Mucosa of stomach (tissue), 1 donor: ENCODE measurements around the gene MYL12A.
"Not testable (repeated sequence)": the region's sequence is repeated elsewhere in the genome, so short reads cannot be mapped to it uniquely, and the experiment has no call there.

Source experiments
- H3K27me3 ChIP-seq: one replicate; pipeline ENCODE4 v1.7.0; 2013; ENCODE audit warnings: mild to moderate bottlenecking, low read length; ENCODE audit not compliant: control insufficient read depth, insufficient read depth
- H3K36me3 ChIP-seq: one replicate; pipeline ENCODE4 v1.7.0; 2013; ENCODE audit warnings: low read length; ENCODE audit not compliant: control insufficient read depth, insufficient read depth
- H3K4me1 ChIP-seq: one replicate; pipeline ENCODE4 v1.7.0; 2013; ENCODE audit warnings: mild to moderate bottlenecking, low read length; ENCODE audit not compliant: control insufficient read depth, insufficient read depth
- H3K4me3 ChIP-seq: one replicate; pipeline ENCODE4 v1.7.0; 2013; ENCODE audit warnings: low read length
- H3K9ac ChIP-seq: one replicate; pipeline ENCODE4 v1.7.0; 2013; ENCODE audit warnings: mild to moderate bottlenecking, low read length, moderate library complexity
- H3K9me3 ChIP-seq: one replicate; pipeline ENCODE4 v1.7.0; 2013; ENCODE audit warnings: mild to moderate bottlenecking, low read length, moderate library complexity; ENCODE audit not compliant: control insufficient read depth
- donor health status: Pancreatic carcinoma.

The MYL12A gene

GRCh38 chr18:3247240-3248061 lies at the start of gene MYL12A:
TSS of gene MYL12A (plus strand) at chr18:3247801. CDS start at chr18:3253248, 5,447 bp downstream.
- no peaks in the 10 kb centered on the region for H3K36me3 ChIP-seq
- peaks cover 6% of the 10 kb centered on the region for H3K4me1 ChIP-seq
- H3K27me3 ChIP-seq, result no peaks in the 10 kb centered on the region

GRCh38 chr18:3198260-3198860 lies 49.2 kb upstream of the MYL12A start:
- not testable (repeated sequence) for H3K27me3 ChIP-seq, H3K4me1 ChIP-seq, H3K9me3 ChIP-seq, H3K4me3 ChIP-seq, H3K9ac ChIP-seq, H3K36me3 ChIP-seq

More at GRCh38 chr18:3247240-3248061, at the start of gene MYL12A:
- peak within 1 kb of the TSS; percentile 60 for H3K4me3 ChIP-seq
- no peaks in the 10 kb centered on the region for H3K9me3 ChIP-seq
- peak within 1 kb of the TSS; percentile 98 for H3K9ac ChIP-seq

- no peak overlapping the region for H3K9ac ChIP-seq
- H3K4me3 ChIP-seq, result no peak overlapping the region
- no peaks in the 10 kb centered on the region for H3K4me1 ChIP-seq
- H3K36me3 ChIP-seq, result no peaks in the 10 kb centered on the region
- H3K9me3 ChIP-seq, result no peaks in the 10 kb centered on the region
- H3K27me3 ChIP-seq, result no peaks in the 10 kb centered on the region
Measured at GRCh38 chr18:3199942-3200645, 47.5 kb upstream of the MYL12A start.

- H3K4me3 ChIP-seq, result no peak overlapping the region
- peaks cover 30% of the 10 kb centered on the region for H3K4me1 ChIP-seq
- H3K9ac ChIP-seq, result no peak overlapping the region
- H3K27me3 ChIP-seq, result no peaks in the 10 kb centered on the region
- H3K36me3 ChIP-seq, result no peaks in the 10 kb centered on the region
- no peaks in the 10 kb centered on the region for H3K9me3 ChIP-seq
Measured at GRCh38 chr18:3205239-3205638, 42.4 kb upstream of the MYL12A start.

- Histone ChIP-seq H3K27me3 (no peaks in the 10 kb centered on the region), H3K9ac (no peak overlapping the region), H3K4me3 (no peak overlapping the region), H3K9me3 (no peaks in the 10 kb centered on the region), H3K36me3 (no peaks in the 10 kb centered on the region), H3K4me1 (peaks cover 52% of the 10 kb centered on the region)
Measured at GRCh38 chr18:3207565-3207964, 40.0 kb upstream of the MYL12A start.

DNA sequence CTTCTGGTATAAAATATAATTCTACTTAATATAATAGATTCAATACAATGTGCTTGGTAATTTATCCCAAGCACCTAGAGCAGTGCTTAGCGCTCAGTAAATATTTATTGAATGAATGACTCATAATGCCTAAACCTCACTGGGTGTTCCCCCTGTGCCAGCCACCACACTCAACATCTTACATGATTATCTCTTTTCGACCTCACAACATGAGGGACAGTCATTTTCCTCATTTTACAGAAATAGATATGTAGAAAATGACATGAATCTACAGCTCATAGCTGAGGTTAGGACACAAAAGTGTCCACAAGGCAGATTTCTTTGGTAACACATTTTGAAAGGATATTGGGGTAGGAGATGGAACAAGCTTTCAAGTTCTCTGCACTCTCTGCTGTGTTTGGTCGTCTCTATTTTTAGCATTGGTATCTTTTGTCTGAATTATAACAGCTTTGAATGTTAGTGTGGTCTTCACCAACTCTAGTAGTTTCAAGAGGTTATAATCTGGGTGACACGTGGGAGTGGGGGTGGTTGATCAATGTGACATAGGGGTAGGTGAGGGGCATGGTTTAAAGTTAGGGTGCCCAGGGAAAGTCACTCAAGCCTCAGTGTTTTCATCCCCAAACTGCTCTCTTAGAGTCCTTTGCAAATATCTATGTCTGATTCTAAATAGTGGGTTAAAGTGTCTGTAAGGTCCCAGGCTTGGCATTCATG lies 37.6 kb upstream of the MYL12A start:
- Histone ChIP-seq H3K9ac (no peak overlapping the region), H3K27me3 (no peaks in the 10 kb centered on the region), H3K4me3 (no peak overlapping the region), H3K36me3 (no peaks in the 10 kb centered on the region), H3K4me1 (peaks cover 65% of the 10 kb centered on the region), H3K9me3 (no peaks in the 10 kb centered on the region)

GRCh38 chr18:3211236-3211992 lies 36.2 kb upstream of the MYL12A start:
- Histone ChIP-seq H3K4me1 (peaks cover 69% of the 10 kb centered on the region), H3K4me3 (no peak overlapping the region), H3K27me3 (no peaks in the 10 kb centered on the region), H3K9me3 (no peaks in the 10 kb centered on the region), H3K36me3 (no peaks in the 10 kb centered on the region), H3K9ac (no peak overlapping the region)

DNA sequence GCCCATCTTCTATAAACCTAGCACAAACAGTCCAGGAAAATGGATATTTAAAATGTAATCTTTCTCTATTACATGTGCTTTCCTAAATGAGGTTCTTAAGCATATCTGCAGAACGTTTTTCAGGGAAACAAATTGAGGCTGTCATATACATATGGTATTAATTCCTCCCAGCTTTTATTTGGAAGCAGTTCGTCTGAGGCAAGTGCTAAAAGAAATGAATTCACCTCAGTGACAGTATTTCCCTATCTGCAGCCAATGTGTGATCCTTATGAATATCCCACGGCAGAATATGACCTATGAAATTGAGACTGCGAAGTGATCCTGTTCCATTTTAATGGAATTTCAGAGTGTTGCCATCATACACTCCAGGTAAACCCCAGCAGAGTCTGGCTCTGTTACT lies 34.9 kb upstream of the MYL12A start:
- no peaks in the 10 kb centered on the region for H3K27me3 ChIP-seq

DNA sequence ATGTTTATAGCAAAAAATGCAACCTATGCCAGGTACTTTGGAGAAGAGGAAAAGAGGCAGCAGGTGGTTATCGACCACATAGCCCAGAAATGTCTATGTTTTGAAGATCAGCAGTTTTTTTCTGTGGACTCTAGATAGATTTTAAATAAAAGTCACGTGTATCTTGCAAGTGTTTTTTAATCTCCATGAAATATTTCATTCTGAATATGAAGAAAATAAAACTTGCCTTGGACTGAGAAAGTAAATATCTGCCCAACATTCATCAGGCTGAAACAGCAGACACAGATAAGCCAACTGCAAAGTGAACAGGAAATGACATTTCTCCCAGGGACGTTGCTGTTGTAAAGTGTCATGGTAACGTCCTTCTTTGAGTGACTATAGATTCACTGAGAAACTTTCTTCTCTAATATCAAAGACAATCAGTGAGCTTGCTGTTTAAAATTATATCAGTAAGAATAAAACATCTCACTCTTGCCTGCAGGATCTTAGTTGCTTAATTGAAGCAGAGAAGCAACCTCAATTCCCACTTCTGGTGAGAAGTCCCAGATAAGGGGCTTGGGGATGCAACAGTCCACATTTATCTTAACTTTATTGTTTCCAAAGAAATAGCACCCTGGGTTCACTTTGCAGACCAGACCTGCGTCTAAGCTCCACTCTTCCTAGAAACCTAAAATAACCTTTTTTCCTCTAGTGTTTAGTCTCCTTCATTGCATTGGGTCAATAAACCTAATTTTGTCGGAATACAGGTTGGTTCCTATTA lies 34.1 kb upstream of the MYL12A start:
- no peak overlapping the region for H3K9ac ChIP-seq
- H3K4me1 ChIP-seq, result peaks cover 67% of the 10 kb centered on the region
- H3K9me3 ChIP-seq, result no peaks in the 10 kb centered on the region
- no peaks in the 10 kb centered on the region for H3K27me3 ChIP-seq
- no peak overlapping the region for H3K4me3 ChIP-seq
- H3K36me3 ChIP-seq, result no peaks in the 10 kb centered on the region

More for the DNA sequence above, 34.9 kb upstream of the MYL12A start:
- Histone ChIP-seq H3K36me3 (no peaks in the 10 kb centered on the region), H3K9me3 (no peaks in the 10 kb centered on the region), H3K4me3 (no peak overlapping the region), H3K4me1 (peaks cover 74% of the 10 kb centered on the region), H3K9ac (no peak overlapping the region)

DNA sequence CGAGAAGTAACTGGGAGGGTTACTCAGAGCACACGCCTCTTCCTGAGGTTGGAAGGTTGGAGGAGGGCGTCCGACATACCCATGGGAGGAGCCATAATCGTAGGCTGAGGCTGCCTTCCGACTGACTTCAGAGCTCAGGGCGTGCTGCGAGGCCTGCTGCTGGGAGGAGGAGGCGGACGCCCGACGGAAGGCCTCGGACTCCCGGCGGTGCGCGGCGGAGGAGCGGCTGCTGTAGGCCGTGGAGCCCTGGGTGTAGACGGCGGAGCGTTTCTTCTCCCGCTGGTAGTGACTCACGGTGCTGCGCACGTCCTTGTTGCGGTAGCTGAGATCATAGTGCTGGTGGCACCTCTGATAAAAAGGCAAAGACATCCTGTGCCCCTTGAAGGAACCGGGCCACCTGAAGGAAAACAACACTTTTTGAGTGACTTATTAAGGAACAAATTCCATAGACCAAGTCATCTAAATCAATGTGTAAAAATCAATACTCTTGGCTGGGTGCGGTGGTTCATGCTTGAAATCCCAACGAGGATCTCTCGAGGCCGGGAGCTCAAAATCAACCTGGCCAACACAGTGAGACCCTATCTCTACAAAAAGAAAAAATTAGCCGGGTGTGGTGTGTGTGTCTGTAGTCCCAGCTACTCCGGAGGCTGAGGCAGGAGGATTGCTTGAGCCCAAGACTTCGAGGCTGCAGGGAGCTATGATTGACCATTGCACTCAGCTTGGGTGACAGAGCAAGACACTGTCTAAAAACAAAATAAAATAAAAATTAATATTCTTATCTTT lies 32.6 kb upstream of the MYL12A start:
- no peaks in the 10 kb centered on the region for H3K27me3 ChIP-seq
- H3K4me1 ChIP-seq, result peaks cover 67% of the 10 kb centered on the region
- H3K4me3 ChIP-seq, result no peak overlapping the region
- no peaks in the 10 kb centered on the region for H3K36me3 ChIP-seq
- no peaks in the 10 kb centered on the region for H3K9me3 ChIP-seq
- H3K9ac ChIP-seq, result no peak overlapping the region
